ENCODE data around the gene SERPINB5.
A peak's percentile ranks its signal among the peaks of the same experiment; 100 is the strongest.

Gene SERPINB5

GRCh38 chr18:63527251-63527650 is 50.5 kb downstream of the SERPINB5 start:
- no peak for DNase-seq (ENCODE audit: low read depth)

- DNase-seq (ENCODE audit: low read depth), result no peak
These were observed 52.2 kb downstream of the SERPINB5 start for GRCh38 chr18:63528863-63529492.

GRCh38 chr18:63532471-63532870 is 55.7 kb downstream of the SERPINB5 start:
- DNase-seq (ENCODE audit: low read depth), result no peak

- DNase-seq (ENCODE audit: low read depth), result no peak
These were observed 57.9 kb downstream of the SERPINB5 start for GRCh38 chr18:63534615-63535014.

GRCh38 chr18:63539904-63540510 is 63.2 kb downstream of the SERPINB5 start:
- peak; percentile 16 for DNase-seq (ENCODE audit: low read depth)

GRCh38 chr18:63542069-63542468 is 65.3 kb downstream of the SERPINB5 start, which contains the start of gene SERPINB12:
TSS of gene SERPINB12 (plus strand) at chr18:63542369. CDS start at chr18:63556160, 13,791 bp downstream.
- DNase-seq (ENCODE audit: low read depth), result no peak

GRCh38 chr18:63544017-63544416 is 67.3 kb downstream of the SERPINB5 start:
- no peak for DNase-seq (ENCODE audit: low read depth)

- no peak for DNase-seq (ENCODE audit: low read depth)
These were observed 68.2 kb downstream of the SERPINB5 start for GRCh38 chr18:63545000-63545399.

GRCh38 chr18:63550068-63550467 is 73.3 kb downstream of the SERPINB5 start:
- no peak for DNase-seq (ENCODE audit: low read depth)

- DNase-seq (ENCODE audit: low read depth), result no peak
These were observed 75.0 kb downstream of the SERPINB5 start for GRCh38 chr18:63551769-63552168.

- no peak for DNase-seq (ENCODE audit: low read depth)
These were observed 75.8 kb downstream of the SERPINB5 start for GRCh38 chr18:63552581-63552980.

- peak; percentile 69 for DNase-seq (ENCODE audit: low read depth)
These were observed 76.3 kb downstream of the SERPINB5 start for GRCh38 chr18:63553081-63553480.

Measured in ELR (cell line).